SU-DHL-6 (cell line): ENCODE data around the gene NTNG1.

ENCODE experiments used
- CTCF ChIP-seq: fragments of 200-600 bp; sonication (generic); IDR thresholded peaks from one replicate; pipeline ENCODE4 v1.5.1; 2017; ENCODE audit warnings: antibody characterized with exemption, mild to moderate bottlenecking, low read length, moderate library complexity; ENCODE audit not compliant: insufficient read depth, poor library complexity, severe bottlenecking
- EZH2phosphoT487 ChIP-seq: fragments of 200-600 bp; sonication (generic), shearing (Covaris generic); conservative IDR thresholded peaks from 2 replicates; pipeline ENCODE4 v1.6.1; 2018; ENCODE audit warnings: mild to moderate bottlenecking, antibody characterized with exemption, low read length, moderate library complexity, mixed read lengths

GRCh38 chr1:107430540-107431228, 289.8 kb downstream of the NTNG1 start:
- TF ChIP-seq EZH2phosphoT487: no peak
- peak; percentile 97 for TF ChIP-seq CTCF
